WTC11 (cell line): ENCODE results near the gene TFEC. TPM values are rescaled to one million over a fixed set of nuclear protein-coding genes. Genes with fewer than 3 reads are reported as not detected.

ENCODE experiments used
- ATAC-seq: fragments of 200-7000 bp; cut with Tn5 transposase; 2 replicates; pipeline ENCODE4 v1.10.0; 2021; ENCODE audit warnings: mild to moderate bottlenecking, moderate library complexity
- CTCF ChIA-PET: fragments of 300-600 bp; sonication (Branson Sonifier 250); formaldehyde crosslinking; loops from one replicate; lab custom pipeline; 2021; ENCODE audit warnings: antibody characterized with exemption; lab: Charles Lee
- POLR2A ChIA-PET: fragments of 350-600 bp; sonication (Branson Sonifier 250); formaldehyde crosslinking; loops from one replicate; lab custom pipeline; 2021; ENCODE audit warnings: antibody characterized with exemption; lab: Charles Lee
- DNase-seq: peaks from one replicate; pipeline ENCODE4 v3.0.0; 2021; ENCODE audit warnings: low spot score
- H3K27ac Mint-ChIP-seq: 2 replicates; pipeline ENCODE4 v1.8.0; 2021; ENCODE audit warnings: mixed read lengths
- H3K27me3 Mint-ChIP-seq: 2 replicates; pipeline ENCODE4 v1.8.0; 2021; ENCODE audit warnings: low read depth, mild to moderate bottlenecking, moderate library complexity, mixed read lengths
- H3K36me3 Mint-ChIP-seq: 2 replicates; pipeline ENCODE4 v1.8.0; 2021; ENCODE audit warnings: mixed read lengths
- H3K4me1 Mint-ChIP-seq: 2 replicates; pipeline ENCODE4 v1.8.0; 2022; ENCODE audit warnings: mixed read lengths
- H3K4me3 Mint-ChIP-seq: 2 replicates; pipeline ENCODE4 v1.8.0; 2021; ENCODE audit warnings: mild to moderate bottlenecking, moderate library complexity, mixed read lengths
- H3K9me3 Mint-ChIP-seq: 2 replicates; pipeline ENCODE4 v1.8.0; 2021; ENCODE audit warnings: mixed read lengths
- ELF4 ChIP-seq: sonication (generic); formaldehyde crosslinking; IDR thresholded peaks from 2 replicates; pipeline ENCODE4 v1.8.1; 2022; ENCODE audit warnings: low read depth, mild to moderate bottlenecking, moderate library complexity, missing genetic modification reagents
- EMX1 ChIP-seq: fragments of 250-450 bp; sonication (Bioruptor Pico); IDR thresholded peaks from 2 replicates; pipeline ENCODE4 v1.8.0; 2021; ENCODE audit warnings: mild to moderate bottlenecking
- ETV6 ChIP-seq: sonication (generic); formaldehyde crosslinking; IDR thresholded peaks from 2 replicates; pipeline ENCODE4 v1.8.1; 2022; ENCODE audit warnings: mild to moderate bottlenecking, missing genetic modification reagents
- FOXK1 ChIP-seq: sonication (generic); formaldehyde crosslinking; IDR thresholded peaks from 2 replicates; pipeline ENCODE4 v1.8.0; 2022; ENCODE audit warnings: mild to moderate bottlenecking, moderate library complexity, missing genetic modification reagents
- FOXP1 ChIP-seq: sonication (generic); formaldehyde crosslinking; IDR thresholded peaks from 2 replicates; pipeline ENCODE4 v1.8.0; 2022; ENCODE audit warnings: missing genetic modification reagents, mild to moderate bottlenecking, moderate library complexity, borderline replicate concordance
- HMGA2 ChIP-seq: fragments of 250-450 bp; sonication (Bioruptor Pico); IDR thresholded peaks from 2 replicates; pipeline ENCODE4 v1.4.0; 2021; ENCODE audit warnings: mild to moderate bottlenecking, moderate library complexity
- MXD4 ChIP-seq: fragments of 250-450 bp; sonication (Bioruptor Pico); IDR thresholded peaks from 2 replicates; pipeline ENCODE4 v1.8.0; 2021; ENCODE audit warnings: mild to moderate bottlenecking, moderate library complexity, borderline replicate concordance
- NFYB ChIP-seq: sonication (generic); formaldehyde crosslinking; conservative IDR thresholded peaks from 2 replicates; pipeline ENCODE4 v1.8.0; 2022; ENCODE audit warnings: low read depth, missing genetic modification reagents
- OVOL2 ChIP-seq: fragments of 250-450 bp; sonication (Bioruptor Pico); IDR thresholded peaks from 2 replicates; pipeline ENCODE4 v1.9.0; 2021; ENCODE audit warnings: mild to moderate bottlenecking, borderline replicate concordance
- SMAD4 ChIP-seq: sonication (generic); formaldehyde crosslinking; IDR thresholded peaks from 2 replicates; pipeline ENCODE4 v1.8.0; 2022; ENCODE audit warnings: mild to moderate bottlenecking, missing genetic modification reagents
- ZNF219 ChIP-seq: sonication (generic); formaldehyde crosslinking; IDR thresholded peaks from 2 replicates; pipeline ENCODE4 v1.8.0; 2023; ENCODE audit warnings: missing genetic modification reagents, mild to moderate bottlenecking, borderline replicate concordance
- ZNF263 ChIP-seq: sonication (generic); formaldehyde crosslinking; IDR thresholded peaks from 2 replicates; pipeline ENCODE4 v1.8.1; 2022; ENCODE audit warnings: low read depth, mild to moderate bottlenecking, moderate library complexity, missing genetic modification reagents
- total RNA-seq: library from RNA; stranded (reverse); gene quantifications from 3 replicates; pipeline ENCODE4 v1.2.3, GENCODE V29; 2021
- TF ChIP-seq, protein P1 (sequence below): sonication (generic); formaldehyde crosslinking; IDR thresholded peaks from 2 replicates; pipeline ENCODE4 v1.8.1; 2023; ENCODE audit warnings: mild to moderate bottlenecking, missing genetic modification reagents, borderline replicate concordance
- TF ChIP-seq, protein P2 (sequence below): sonication (generic); formaldehyde crosslinking; IDR thresholded peaks from 2 replicates; pipeline ENCODE4 v1.8.1; 2022; ENCODE audit warnings: mild to moderate bottlenecking, moderate library complexity, missing genetic modification reagents
- TF ChIP-seq, protein P3 (sequence below): sonication (generic); formaldehyde crosslinking; IDR thresholded peaks from 2 replicates; pipeline ENCODE4 v1.8.0; 2023; ENCODE audit warnings: mild to moderate bottlenecking, missing genetic modification reagents
- TF ChIP-seq, protein P4 (sequence below): sonication (generic); formaldehyde crosslinking; IDR thresholded peaks from 2 replicates; pipeline ENCODE4 v1.8.0; 2022; ENCODE audit warnings: mild to moderate bottlenecking, missing genetic modification reagents
- TF ChIP-seq, protein P5 (sequence below): fragments of 250-450 bp; sonication (Bioruptor Pico); IDR thresholded peaks from 2 replicates; pipeline ENCODE4 v1.9.0; 2021; ENCODE audit warnings: mild to moderate bottlenecking
- TF ChIP-seq, protein P6 (sequence below): sonication (generic); formaldehyde crosslinking; IDR thresholded peaks from 2 replicates; pipeline ENCODE4 v1.8.1; 2023; ENCODE audit warnings: mild to moderate bottlenecking, missing genetic modification reagents
- TF ChIP-seq, protein P7 (sequence below): sonication (generic); formaldehyde crosslinking; IDR thresholded peaks from 2 replicates; pipeline ENCODE4 v1.8.1; 2022; ENCODE audit warnings: low read depth, mild to moderate bottlenecking, moderate library complexity, missing genetic modification reagents, borderline replicate concordance

The TFEC gene
- total RNA-seq, 1 experiment from 2014 or later: 0.17 TPM

DNA sequence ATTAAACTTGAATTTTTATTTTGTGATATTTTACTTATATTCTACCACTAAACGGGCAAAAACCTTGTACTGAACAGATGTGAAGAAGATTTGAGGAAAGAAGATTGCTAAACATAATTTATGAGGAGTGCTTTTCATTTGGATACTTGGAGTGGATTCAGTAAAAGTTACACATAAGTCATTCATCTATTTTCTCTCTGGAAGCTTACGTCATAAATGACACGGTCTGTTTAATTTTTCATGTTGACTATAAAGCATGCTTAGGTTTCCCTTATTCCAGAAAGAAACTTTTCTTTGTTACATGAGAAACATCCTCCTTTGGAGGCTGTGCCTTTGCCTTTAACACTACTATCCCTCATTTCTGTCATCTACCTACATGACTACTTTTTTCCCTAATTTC lies 53.9 kb downstream of the TFEC start (continued):
- TF ChIP-seq, protein P1, sequence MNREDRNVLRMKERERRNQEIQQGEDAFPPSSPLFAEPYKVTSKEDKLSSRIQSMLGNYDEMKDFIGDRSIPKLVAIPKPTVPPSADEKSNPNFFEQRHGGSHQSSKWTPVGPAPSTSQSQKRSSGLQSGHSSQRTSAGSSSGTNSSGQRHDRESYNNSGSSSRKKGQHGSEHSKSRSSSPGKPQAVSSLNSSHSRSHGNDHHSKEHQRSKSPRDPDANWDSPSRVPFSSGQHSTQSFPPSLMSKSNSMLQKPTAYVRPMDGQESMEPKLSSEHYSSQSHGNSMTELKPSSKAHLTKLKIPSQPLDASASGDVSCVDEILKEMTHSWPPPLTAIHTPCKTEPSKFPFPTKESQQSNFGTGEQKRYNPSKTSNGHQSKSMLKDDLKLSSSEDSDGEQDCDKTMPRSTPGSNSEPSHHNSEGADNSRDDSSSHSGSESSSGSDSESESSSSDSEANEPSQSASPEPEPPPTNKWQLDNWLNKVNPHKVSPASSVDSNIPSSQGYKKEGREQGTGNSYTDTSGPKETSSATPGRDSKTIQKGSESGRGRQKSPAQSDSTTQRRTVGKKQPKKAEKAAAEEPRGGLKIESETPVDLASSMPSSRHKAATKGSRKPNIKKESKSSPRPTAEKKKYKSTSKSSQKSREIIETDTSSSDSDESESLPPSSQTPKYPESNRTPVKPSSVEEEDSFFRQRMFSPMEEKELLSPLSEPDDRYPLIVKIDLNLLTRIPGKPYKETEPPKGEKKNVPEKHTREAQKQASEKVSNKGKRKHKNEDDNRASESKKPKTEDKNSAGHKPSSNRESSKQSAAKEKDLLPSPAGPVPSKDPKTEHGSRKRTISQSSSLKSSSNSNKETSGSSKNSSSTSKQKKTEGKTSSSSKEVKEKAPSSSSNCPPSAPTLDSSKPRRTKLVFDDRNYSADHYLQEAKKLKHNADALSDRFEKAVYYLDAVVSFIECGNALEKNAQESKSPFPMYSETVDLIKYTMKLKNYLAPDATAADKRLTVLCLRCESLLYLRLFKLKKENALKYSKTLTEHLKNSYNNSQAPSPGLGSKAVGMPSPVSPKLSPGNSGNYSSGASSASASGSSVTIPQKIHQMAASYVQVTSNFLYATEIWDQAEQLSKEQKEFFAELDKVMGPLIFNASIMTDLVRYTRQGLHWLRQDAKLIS (CRISPR knock-in tag): no peak
- TF ChIP-seq SMAD4: no peak
- TF ChIP-seq, all 79 proteins: peak for 0

DNA sequence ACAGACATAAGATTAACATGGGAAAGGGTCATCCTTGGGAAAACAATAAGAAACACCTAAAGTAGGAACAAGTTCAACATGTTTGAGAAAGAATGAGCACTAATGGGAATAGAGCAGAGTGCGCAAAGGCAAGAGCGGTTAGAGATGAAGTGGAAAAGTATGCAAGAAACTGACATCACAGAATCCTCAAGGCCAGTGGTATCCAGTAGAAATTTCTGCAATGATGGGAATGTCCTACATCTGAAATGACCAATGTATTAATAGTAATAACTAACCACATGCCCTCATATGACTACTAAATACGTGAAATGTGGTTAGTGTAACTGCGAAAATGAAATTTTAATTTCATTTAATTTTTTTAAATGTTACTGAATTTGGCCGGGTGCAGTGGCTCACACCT lies 54.8 kb downstream of the TFEC start:
- no peak for ATAC-seq
- CTCF ChIA-PET: no interaction called here
- Mint-ChIP-seq H3K4me1 (0 out of 2 replicates have a peak, but pooled peaks cover 3% of the 10 kb centered on the region), H3K4me3 (no peak overlapping the region), H3K27me3 (no peaks in the 10 kb centered on the region), H3K27ac (no peak overlapping the region), H3K9me3 (no peaks in the 10 kb centered on the region), H3K36me3 (no peaks in the 10 kb centered on the region)
- no peak for DNase-seq
- POLR2A ChIA-PET: no interaction called here
- TF ChIP-seq ELF4: no peak
- TF ChIP-seq ZNF219 (CRISPR knock-in tag): no peak
- TF ChIP-seq ZNF263 (CRISPR knock-in tag): no peak
- TF ChIP-seq NFYB (CRISPR knock-in tag): no peak
- no peak for TF ChIP-seq FOXP1 (CRISPR knock-in tag)

DNA sequence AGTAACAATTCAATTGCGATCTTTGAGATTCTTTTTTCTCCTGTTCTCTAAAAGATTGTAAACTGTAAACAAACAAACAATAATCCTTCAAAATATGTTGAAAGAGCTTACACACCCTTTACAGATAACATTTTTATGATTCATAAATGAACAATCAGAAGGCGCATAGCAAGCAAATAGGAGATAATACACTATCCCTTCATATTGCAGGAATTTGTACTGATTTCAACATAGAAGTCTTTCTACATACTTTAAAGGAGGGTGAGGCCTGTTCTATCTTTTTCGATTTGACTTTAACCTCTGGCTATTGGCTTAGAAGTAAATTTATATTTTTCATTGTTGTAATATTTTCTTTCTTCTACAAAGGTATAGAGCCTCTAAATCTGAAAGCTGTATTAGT lies 57.2 kb downstream of the TFEC start:
- ChIA-PET CTCF (no interaction called here), POLR2A (no interaction called here)
- Mint-ChIP-seq H3K4me3 (no peak overlapping the region), H3K36me3 (no peaks in the 10 kb centered on the region), H3K27me3 (no peaks in the 10 kb centered on the region), H3K4me1 (peaks cover 17% of the 10 kb centered on the region), H3K9me3 (no peaks in the 10 kb centered on the region), H3K27ac (no peak overlapping the region)
- DNase-seq: no peak
- ATAC-seq: no peak
- TF ChIP-seq ETV6 (CRISPR knock-in tag): no peak
- TF ChIP-seq FOXK1 (CRISPR knock-in tag): no peak
- no peak for TF ChIP-seq EMX1
- TF ChIP-seq, protein P2, sequence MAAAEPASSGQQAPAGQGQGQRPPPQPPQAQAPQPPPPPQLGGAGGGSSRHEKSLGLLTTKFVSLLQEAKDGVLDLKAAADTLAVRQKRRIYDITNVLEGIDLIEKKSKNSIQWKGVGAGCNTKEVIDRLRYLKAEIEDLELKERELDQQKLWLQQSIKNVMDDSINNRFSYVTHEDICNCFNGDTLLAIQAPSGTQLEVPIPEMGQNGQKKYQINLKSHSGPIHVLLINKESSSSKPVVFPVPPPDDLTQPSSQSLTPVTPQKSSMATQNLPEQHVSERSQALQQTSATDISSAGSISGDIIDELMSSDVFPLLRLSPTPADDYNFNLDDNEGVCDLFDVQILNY (CRISPR knock-in tag): no peak

DNA sequence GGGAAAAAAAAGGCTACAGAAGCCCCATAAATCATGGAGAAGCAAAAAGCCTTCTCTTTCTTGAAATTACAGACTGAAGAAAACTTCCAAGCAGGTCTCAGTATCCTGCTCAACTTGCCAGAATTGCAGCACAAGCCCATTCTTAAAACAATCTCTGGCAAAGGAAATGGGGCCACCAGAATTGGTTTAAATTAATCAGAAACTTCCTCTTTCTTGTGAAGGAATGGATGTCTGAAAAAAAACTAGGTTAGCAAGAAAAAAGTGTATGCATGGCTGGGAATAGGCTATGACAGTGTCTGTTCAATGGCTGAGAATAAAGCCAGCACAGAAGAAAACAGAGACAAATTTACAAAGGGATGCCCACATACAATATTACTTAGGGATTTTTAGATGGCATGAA lies 59.1 kb downstream of the TFEC start:
- ChIA-PET CTCF (no interaction called here), POLR2A (no interaction called here)
- Mint-ChIP-seq H3K27ac (no peak overlapping the region), H3K9me3 (no peaks in the 10 kb centered on the region), H3K4me1 (peaks cover 17% of the 10 kb centered on the region), H3K36me3 (no peaks in the 10 kb centered on the region), H3K27me3 (no peaks in the 10 kb centered on the region), H3K4me3 (no peak overlapping the region)
- no peak for DNase-seq
- ATAC-seq: no peak
- TF ChIP-seq FOXP1 (CRISPR knock-in tag): no peak
- TF ChIP-seq, protein P3, sequence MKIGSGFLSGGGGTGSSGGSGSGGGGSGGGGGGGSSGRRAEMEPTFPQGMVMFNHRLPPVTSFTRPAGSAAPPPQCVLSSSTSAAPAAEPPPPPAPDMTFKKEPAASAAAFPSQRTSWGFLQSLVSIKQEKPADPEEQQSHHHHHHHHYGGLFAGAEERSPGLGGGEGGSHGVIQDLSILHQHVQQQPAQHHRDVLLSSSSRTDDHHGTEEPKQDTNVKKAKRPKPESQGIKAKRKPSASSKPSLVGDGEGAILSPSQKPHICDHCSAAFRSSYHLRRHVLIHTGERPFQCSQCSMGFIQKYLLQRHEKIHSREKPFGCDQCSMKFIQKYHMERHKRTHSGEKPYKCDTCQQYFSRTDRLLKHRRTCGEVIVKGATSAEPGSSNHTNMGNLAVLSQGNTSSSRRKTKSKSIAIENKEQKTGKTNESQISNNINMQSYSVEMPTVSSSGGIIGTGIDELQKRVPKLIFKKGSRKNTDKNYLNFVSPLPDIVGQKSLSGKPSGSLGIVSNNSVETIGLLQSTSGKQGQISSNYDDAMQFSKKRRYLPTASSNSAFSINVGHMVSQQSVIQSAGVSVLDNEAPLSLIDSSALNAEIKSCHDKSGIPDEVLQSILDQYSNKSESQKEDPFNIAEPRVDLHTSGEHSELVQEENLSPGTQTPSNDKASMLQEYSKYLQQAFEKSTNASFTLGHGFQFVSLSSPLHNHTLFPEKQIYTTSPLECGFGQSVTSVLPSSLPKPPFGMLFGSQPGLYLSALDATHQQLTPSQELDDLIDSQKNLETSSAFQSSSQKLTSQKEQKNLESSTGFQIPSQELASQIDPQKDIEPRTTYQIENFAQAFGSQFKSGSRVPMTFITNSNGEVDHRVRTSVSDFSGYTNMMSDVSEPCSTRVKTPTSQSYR: no peak
- no peak for TF ChIP-seq MXD4 (CRISPR knock-in tag)
- TF ChIP-seq OVOL2 (CRISPR knock-in tag): no peak
- TF ChIP-seq, protein P4, sequence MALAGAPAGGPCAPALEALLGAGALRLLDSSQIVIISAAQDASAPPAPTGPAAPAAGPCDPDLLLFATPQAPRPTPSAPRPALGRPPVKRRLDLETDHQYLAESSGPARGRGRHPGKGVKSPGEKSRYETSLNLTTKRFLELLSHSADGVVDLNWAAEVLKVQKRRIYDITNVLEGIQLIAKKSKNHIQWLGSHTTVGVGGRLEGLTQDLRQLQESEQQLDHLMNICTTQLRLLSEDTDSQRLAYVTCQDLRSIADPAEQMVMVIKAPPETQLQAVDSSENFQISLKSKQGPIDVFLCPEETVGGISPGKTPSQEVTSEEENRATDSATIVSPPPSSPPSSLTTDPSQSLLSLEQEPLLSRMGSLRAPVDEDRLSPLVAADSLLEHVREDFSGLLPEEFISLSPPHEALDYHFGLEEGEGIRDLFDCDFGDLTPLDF (CRISPR knock-in tag): no peak
- TF ChIP-seq HMGA2: no peak
- TF ChIP-seq, protein P5, sequence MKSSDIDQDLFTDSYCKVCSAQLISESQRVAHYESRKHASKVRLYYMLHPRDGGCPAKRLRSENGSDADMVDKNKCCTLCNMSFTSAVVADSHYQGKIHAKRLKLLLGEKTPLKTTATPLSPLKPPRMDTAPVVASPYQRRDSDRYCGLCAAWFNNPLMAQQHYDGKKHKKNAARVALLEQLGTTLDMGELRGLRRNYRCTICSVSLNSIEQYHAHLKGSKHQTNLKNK (CRISPR knock-in tag): no peak
- TF ChIP-seq, protein P6, sequence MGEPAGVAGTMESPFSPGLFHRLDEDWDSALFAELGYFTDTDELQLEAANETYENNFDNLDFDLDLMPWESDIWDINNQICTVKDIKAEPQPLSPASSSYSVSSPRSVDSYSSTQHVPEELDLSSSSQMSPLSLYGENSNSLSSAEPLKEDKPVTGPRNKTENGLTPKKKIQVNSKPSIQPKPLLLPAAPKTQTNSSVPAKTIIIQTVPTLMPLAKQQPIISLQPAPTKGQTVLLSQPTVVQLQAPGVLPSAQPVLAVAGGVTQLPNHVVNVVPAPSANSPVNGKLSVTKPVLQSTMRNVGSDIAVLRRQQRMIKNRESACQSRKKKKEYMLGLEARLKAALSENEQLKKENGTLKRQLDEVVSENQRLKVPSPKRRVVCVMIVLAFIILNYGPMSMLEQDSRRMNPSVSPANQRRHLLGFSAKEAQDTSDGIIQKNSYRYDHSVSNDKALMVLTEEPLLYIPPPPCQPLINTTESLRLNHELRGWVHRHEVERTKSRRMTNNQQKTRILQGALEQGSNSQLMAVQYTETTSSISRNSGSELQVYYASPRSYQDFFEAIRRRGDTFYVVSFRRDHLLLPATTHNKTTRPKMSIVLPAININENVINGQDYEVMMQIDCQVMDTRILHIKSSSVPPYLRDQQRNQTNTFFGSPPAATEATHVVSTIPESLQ (CRISPR knock-in tag): no peak
- TF ChIP-seq, protein P7, sequence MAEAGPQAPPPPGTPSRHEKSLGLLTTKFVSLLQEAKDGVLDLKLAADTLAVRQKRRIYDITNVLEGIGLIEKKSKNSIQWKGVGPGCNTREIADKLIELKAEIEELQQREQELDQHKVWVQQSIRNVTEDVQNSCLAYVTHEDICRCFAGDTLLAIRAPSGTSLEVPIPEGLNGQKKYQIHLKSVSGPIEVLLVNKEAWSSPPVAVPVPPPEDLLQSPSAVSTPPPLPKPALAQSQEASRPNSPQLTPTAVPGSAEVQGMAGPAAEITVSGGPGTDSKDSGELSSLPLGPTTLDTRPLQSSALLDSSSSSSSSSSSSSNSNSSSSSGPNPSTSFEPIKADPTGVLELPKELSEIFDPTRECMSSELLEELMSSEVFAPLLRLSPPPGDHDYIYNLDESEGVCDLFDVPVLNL: no peak
